Erythroblast (primary cell): ENCODE data around the gene ERCC1.

Experiments used
- GATA1 ChIP-seq: IDR thresholded peaks from 2 replicates; pipeline ENCODE4 v1.6.1; 2011; ENCODE audit warnings: low read depth, mild to moderate bottlenecking, control low read depth, low read length, moderate library complexity
- POLR2A ChIP-seq: IDR thresholded peaks from 2 replicates; pipeline ENCODE4 v1.6.1; 2011; ENCODE audit warnings: mild to moderate bottlenecking, low read length

GRCh38 chr19:45469945-45470761, 46.4 kb upstream of the ERCC1 start:
- no peak for TF ChIP-seq POLR2A
- no peak for TF ChIP-seq GATA1
